HepG2 (cell line): Measurements from ENCODE around the gene UBASH3A. TPM values are rescaled to one million over a fixed set of nuclear protein-coding genes. Genes with fewer than 3 reads are reported as not detected.

ENCODE experiments used
- ATAC-seq: fragments of 200-7000 bp; cut with Tn5 transposase; 3 replicates; pipeline ENCODE4 v1.9.1; 2020; ENCODE audit warnings: mild to moderate bottlenecking, moderate library complexity
- BruUV-seq: library from RNA; stranded (reverse); fragments of 400-500 nt; replicated peaks from 2 replicates; lab custom pipeline; 2021; lab: Mats Ljungman, UMichigan
- CTCF ChIA-PET: fragments of 300-600 bp; formaldehyde crosslinking; extraction: SDS; loops from one replicate; lab custom pipeline; 2021; ENCODE audit warnings: low total read pairs, inconsistent platforms, low intra/inter-chr PET ratio; lab: Yijun Ruan, JAX
- POLR2A ChIA-PET: fragments of 350-600 bp; sonication (Branson Sonifier 250); formaldehyde crosslinking; loops from one replicate; lab custom pipeline; 2020; ENCODE audit warnings: antibody characterized with exemption, inconsistent platforms; lab: Yijun Ruan, JAX
- DNase-seq: peaks from one replicate; pipeline ENCODE4 v3.0.0-alpha.2; 2015; ENCODE audit warnings: low spot score
- FAIRE-seq: peaks from 3 replicates; lab custom pipeline; 2011; peaks lifted over from hg19 to GRCh38; lab: Jason Lieb, UNC
- H2AFZ ChIP-seq: one replicate; pipeline ENCODE4 v1.6.1; 2011; ENCODE audit warnings: low read length, inconsistent platforms
- H3K27ac ChIP-seq: fragments of 300-600 bp; 3 replicates; pipeline ENCODE4 v1.8.0; 2011; ENCODE audit warnings: mixed run types, mild to moderate bottlenecking, mixed read lengths, low read length, inconsistent platforms; ENCODE audit not compliant: insufficient read depth; ENCODE audit errors: extremely low read length
- H3K27me3 ChIP-seq, 2 experiments: fragments of 200-600 bp in 1 of 2; 2 replicates in 1 of 2; 3 replicates in 1 of 2; pipeline versions ENCODE4 v1.6.0 to v1.8.0; 2011; ENCODE audit warnings: low read length in 2 of 2, mild to moderate bottlenecking in 2 of 2, moderate library complexity in 2 of 2, inconsistent platforms in 1 of 2; ENCODE audit not compliant: insufficient read depth in 2 of 2, control insufficient read depth in 1 of 2
- H3K36me3 ChIP-seq, 2 experiments: fragments of 200-600 bp in 1 of 2; replicated peaks in 1 of 2; 2 replicates in 1 of 2; 3 replicates in 1 of 2; pipeline versions ENCODE4 v1.5.1 to v1.8.0; 2011; ENCODE audit warnings: low read length in 2 of 2, inconsistent platforms in 1 of 2; ENCODE audit not compliant: insufficient read depth in 2 of 2, control insufficient read depth in 1 of 2
- H3K4me1 ChIP-seq: 2 replicates; pipeline ENCODE4 v1.5.1; 2012; ENCODE audit warnings: low read length, inconsistent platforms; ENCODE audit not compliant: insufficient read depth
- H3K4me2 ChIP-seq: 2 replicates; pipeline ENCODE4 v1.6.0; 2011; ENCODE audit warnings: low read depth, low read length, inconsistent platforms
- H3K4me3 ChIP-seq, 3 experiments: fragments of 200-600 bp in 1 of 3; sonication (generic), shearing (Covaris generic) in 1 of 3; replicated peaks in 1 of 3; 2 replicates each; pipeline ENCODE4 v1.5.1; 2011 to 2016; ENCODE audit warnings: low read length in 3 of 3, inconsistent platforms in 2 of 3, low read depth in 2 of 3, mild to moderate bottlenecking in 2 of 3, control low read depth in 1 of 3, mixed read lengths in 1 of 3; ENCODE audit not compliant: insufficient read depth in 1 of 3
- H3K79me2 ChIP-seq: one replicate; pipeline ENCODE4 v1.6.1; 2011; ENCODE audit warnings: low read length, inconsistent platforms; ENCODE audit not compliant: insufficient read depth
- H3K9ac ChIP-seq: 2 replicates; pipeline ENCODE4 v1.6.0; 2011; ENCODE audit warnings: mild to moderate bottlenecking, low read depth, low read length, inconsistent platforms; ENCODE audit not compliant: insufficient read depth
- H3K9me3 ChIP-seq: 2 replicates; pipeline ENCODE4 v1.5.1; 2012; ENCODE audit warnings: mild to moderate bottlenecking, low read length
- H4K20me1 ChIP-seq: 2 replicates; pipeline ENCODE4 v1.6.0; 2011; ENCODE audit warnings: inconsistent platforms, mild to moderate bottlenecking, low read length, moderate library complexity; ENCODE audit not compliant: insufficient read depth
- HDAC6 ChIP-seq: fragments of 200-600 bp; sonication (generic); IDR thresholded peaks from 2 replicates; pipeline ENCODE4 v1.7.0; 2017; ENCODE audit warnings: mild to moderate bottlenecking, antibody characterized with exemption, low read length, low read depth
- HES4 ChIP-seq: sonication (generic); formaldehyde crosslinking; IDR thresholded peaks from 2 replicates; pipeline ENCODE4 v1.9.0; 2021; ENCODE audit warnings: mild to moderate bottlenecking, missing genetic modification reagents, borderline replicate concordance
- SALL2 ChIP-seq: sonication (generic); formaldehyde crosslinking; IDR thresholded peaks from 2 replicates; pipeline ENCODE4 v1.8.1; 2023; ENCODE audit warnings: mild to moderate bottlenecking, missing genetic modification reagents, inconsistent platforms
- SP5 ChIP-seq: IDR thresholded peaks from 2 replicates; pipeline ENCODE4 v1.6.1; 2016; ENCODE audit warnings: low read depth, borderline replicate concordance
- TARDBP ChIP-seq: sonication (generic); formaldehyde crosslinking; IDR thresholded peaks from 2 replicates; pipeline ENCODE4 v1.8.0; 2022; ENCODE audit warnings: mild to moderate bottlenecking, missing genetic modification reagents
- ZNF138 ChIP-seq: sonication (generic); formaldehyde crosslinking; IDR thresholded peaks from 2 replicates; pipeline ENCODE4 v1.5.0; 2020; ENCODE audit warnings: mild to moderate bottlenecking, low read depth, missing genetic modification reagents
- ZNF143 ChIP-seq: sonication (generic); formaldehyde crosslinking; IDR thresholded peaks from 2 replicates; pipeline ENCODE4 v1.4.0; 2020; ENCODE audit warnings: missing genetic modification reagents
- ZNF792 ChIP-seq: IDR thresholded peaks from 2 replicates; pipeline ENCODE4 v1.6.1; 2016
- WGBS: methylation state at CpG from one replicate; pipeline ENCODE4 v1.1.6; 2017; ENCODE audit warnings: low lambda C conversion rate; 5-methylcytosine and 5-hydroxymethylcytosine counted together
- in situ Hi-C: cut with HindIII; loops from 2 replicates; pipeline ENCODE4 v1.10.0; 2017; ENCODE audit warnings: low pct_unique_long_range_greater_than_20kb; ENCODE audit not compliant: extremely low pct_ligation_motif_present
- intact Hi-C: fragments of 100-400 bp; cut with micrococcal nuclease; formaldehyde crosslinking; loops from one replicate; pipeline ENCODE4 v1.10.0; 2022; ENCODE audit not compliant: unreplicated experiment
- polyA plus RNA-seq, 8 experiments: library from polyadenylated mRNA; depleted of rRNA in 3 of 8; stranded (reverse) in 7 of 8; unstranded in 1 of 8; fragments of >200 nt; fragmentation: Illumina TruSeq in 4 of 8; extraction: Trizol in 4 of 8; gene quantifications; 2 replicates each; pipeline versions ENCODE4 v1.2.1 to v1.2.3, GENCODE V29; 2011 to 2016; ENCODE audit warnings: low read depth in 4 of 8, missing spikeins in 1 of 8, mixed read lengths in 1 of 8; ENCODE audit not compliant: insufficient read depth in 1 of 8
- total RNA-seq, 5 experiments: library from RNA; depleted of rRNA; stranded (reverse); fragments of >200 nt; fragmentation: Illumina TruSeq; extraction: Trizol; gene quantifications; 2 replicates each; pipeline ENCODE4 v1.2.3, GENCODE V29; 2016; ENCODE audit warnings: low read depth in 1 of 5
- TF ChIP-seq, protein P1 (sequence below): sonication (generic); formaldehyde crosslinking; IDR thresholded peaks from 2 replicates; pipeline ENCODE4 v1.4.0; 2020; ENCODE audit warnings: missing genetic modification reagents
- TF ChIP-seq, protein P2 (sequence below): sonication (generic); formaldehyde crosslinking; IDR thresholded peaks from 2 replicates; pipeline ENCODE4 v1.8.0; 2022; ENCODE audit warnings: mild to moderate bottlenecking, missing genetic modification reagents

UBASH3A gene
- total and polyA plus RNA-seq, 2 of the 13 experiments (the other 11 are each of a cell fraction or from before 2014, with no cell fraction given): not detected

DNA sequence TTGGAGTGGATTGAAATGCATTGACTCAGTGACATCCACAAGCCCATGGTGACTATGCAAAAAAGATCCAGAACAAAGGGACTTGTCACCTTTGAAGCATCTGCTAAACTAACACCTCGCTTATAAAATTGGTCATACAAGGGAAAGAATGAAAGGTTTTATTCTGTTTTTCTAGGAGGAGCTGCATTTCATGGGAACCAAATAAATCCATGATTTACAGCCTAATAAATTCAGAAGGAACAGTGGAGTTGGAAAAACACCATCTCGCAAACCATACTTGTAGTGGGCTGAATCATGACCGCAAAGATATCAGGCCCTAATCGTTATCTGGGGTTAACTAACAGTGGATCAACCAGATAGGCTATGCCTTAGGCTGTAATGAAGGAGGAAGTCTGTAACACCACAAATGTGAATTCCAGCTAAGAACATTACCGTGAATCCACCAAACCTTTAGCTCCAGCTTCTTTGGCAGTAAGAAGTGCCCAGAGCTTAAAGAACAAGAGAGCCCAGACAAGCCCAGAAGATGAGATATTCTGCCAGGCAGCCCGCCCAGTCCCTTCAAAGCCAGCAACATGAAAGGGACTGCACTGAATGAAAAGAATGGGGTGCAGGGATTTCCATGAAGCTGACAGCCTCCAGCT is 64.9 kb downstream of the UBASH3A start:
- H3K4me3 ChIP-seq: no peak overlapping the region
- ChIA-PET CTCF (no interaction called here), POLR2A (no interaction called here)
- intact Hi-C loops: no loop called here
- H3K4me2 ChIP-seq: no peak overlapping the region
- H3K9me3 ChIP-seq: no peaks in the 10 kb centered on the region
- 41% methylated on average over 6 of the region's 6 CpGs for WGBS
- in situ Hi-C loops: no loop called here
- H3K27me3 ChIP-seq: no peaks in the 10 kb centered on the region
- H3K9ac ChIP-seq: no peak overlapping the region
- no TSS peak for BruUV-seq
- no peaks in the 10 kb centered on the region for H3K36me3 ChIP-seq
- H4K20me1 ChIP-seq: no peaks in the 10 kb centered on the region
- peaks cover 19% of the 10 kb centered on the region for H3K4me1 ChIP-seq
- ATAC-seq: no peak
- no peaks in the 10 kb centered on the region for H3K79me2 ChIP-seq
- H2AFZ ChIP-seq: no peak overlapping the region
- H3K27ac ChIP-seq: no peak overlapping the region
- no peak for FAIRE-seq
- DNase-seq: no peak
- TF ChIP-seq SALL2 (CRISPR knock-in tag) (no peak), ZNF138 (CRISPR knock-in tag) (no peak), ZNF143 (CRISPR knock-in tag) (no peak), HES4 (CRISPR knock-in tag) (no peak), ZNF792 (CRISPR knock-in tag) (no peak), TARDBP (no peak), HDAC6 (no peak), SP5 (CRISPR knock-in tag) (no peak)
- TF ChIP-seq, protein P1, sequence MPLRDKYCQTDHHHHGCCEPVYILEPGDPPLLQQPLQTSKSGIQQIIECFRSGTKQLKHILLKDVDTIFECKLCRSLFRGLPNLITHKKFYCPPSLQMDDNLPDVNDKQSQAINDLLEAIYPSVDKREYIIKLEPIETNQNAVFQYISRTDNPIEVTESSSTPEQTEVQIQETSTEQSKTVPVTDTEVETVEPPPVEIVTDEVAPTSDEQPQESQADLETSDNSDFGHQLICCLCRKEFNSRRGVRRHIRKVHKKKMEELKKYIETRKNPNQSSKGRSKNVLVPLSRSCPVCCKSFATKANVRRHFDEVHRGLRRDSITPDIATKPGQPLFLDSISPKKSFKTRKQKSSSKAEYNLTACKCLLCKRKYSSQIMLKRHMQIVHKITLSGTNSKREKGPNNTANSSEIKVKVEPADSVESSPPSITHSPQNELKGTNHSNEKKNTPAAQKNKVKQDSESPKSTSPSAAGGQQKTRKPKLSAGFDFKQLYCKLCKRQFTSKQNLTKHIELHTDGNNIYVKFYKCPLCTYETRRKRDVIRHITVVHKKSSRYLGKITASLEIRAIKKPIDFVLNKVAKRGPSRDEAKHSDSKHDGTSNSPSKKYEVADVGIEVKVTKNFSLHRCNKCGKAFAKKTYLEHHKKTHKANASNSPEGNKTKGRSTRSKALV (CRISPR knock-in tag): no peak
- TF ChIP-seq, protein P2, sequence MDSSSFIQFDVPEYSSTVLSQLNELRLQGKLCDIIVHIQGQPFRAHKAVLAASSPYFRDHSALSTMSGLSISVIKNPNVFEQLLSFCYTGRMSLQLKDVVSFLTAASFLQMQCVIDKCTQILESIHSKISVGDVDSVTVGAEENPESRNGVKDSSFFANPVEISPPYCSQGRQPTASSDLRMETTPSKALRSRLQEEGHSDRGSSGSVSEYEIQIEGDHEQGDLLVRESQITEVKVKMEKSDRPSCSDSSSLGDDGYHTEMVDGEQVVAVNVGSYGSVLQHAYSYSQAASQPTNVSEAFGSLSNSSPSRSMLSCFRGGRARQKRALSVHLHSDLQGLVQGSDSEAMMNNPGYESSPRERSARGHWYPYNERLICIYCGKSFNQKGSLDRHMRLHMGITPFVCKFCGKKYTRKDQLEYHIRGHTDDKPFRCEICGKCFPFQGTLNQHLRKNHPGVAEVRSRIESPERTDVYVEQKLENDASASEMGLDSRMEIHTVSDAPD (CRISPR knock-in tag): no peak
